Prostate gland (tissue), 2 donors: ENCODE measurements around the gene TAF4B.

ENCODE experiments used
- CTCF ChIP-seq, 4 experiments: fragments of 200-600 bp in 2 of 4; fragments of 450-650 bp in 2 of 4; sonication (generic) in 2 of 4; IDR thresholded peaks; 1 replicate in 3 of 4; 2 replicates in 1 of 4; pipeline ENCODE4 v1.5.1; 2016 to 2019; ENCODE audit warnings: antibody characterized with exemption in 4 of 4, mild to moderate bottlenecking in 2 of 4, moderate library complexity in 2 of 4
- POLR2A ChIP-seq: fragments of 450-650 bp; IDR thresholded peaks from one replicate; pipeline ENCODE4 v1.6.1; 2016; ENCODE audit warnings: antibody characterized with exemption, mild to moderate bottlenecking
- POLR2AphosphoS5 ChIP-seq: sonication (generic); formaldehyde crosslinking; IDR thresholded peaks from one replicate; pipeline ENCODE4 v1.6.1; 2017; ENCODE audit warnings: antibody characterized with exemption

GRCh38 chr18:26208977-26209376 is 17.3 kb upstream of the TAF4B start:
- TF ChIP-seq POLR2AphosphoS5 (no peak), POLR2A (no peak), CTCF (IDR thresholded peaks at IDR 0.05) (no peak)
